NB4 (cell line): ENCODE results near the gene P2RY4.
"Not testable (repeated sequence)": the region's sequence is repeated elsewhere in the genome, so short reads cannot be mapped to it uniquely, and the experiment has no call there.

Experiments
- DNase-seq: peaks from one replicate; pipeline ENCODE4 v3.0.0; 2010; ENCODE audit warnings: low read depth
- H3K4me3 ChIP-seq: one replicate; pipeline ENCODE4 v1.5.1; 2011; ENCODE audit warnings: mild to moderate bottlenecking, low read depth, low read length, moderate library complexity
- CTCF ChIP-seq: IDR thresholded peaks from one replicate; pipeline ENCODE4 v1.5.1; 2012; ENCODE audit warnings: low read depth, low read length
- MAX ChIP-seq: IDR thresholded peaks from 2 replicates; pipeline ENCODE4 v1.6.1; 2011; ENCODE audit warnings: low read depth, low read length
- MYC ChIP-seq: IDR thresholded peaks from 2 replicates; pipeline ENCODE4 v1.6.1; 2011; ENCODE audit warnings: low read depth, low read length
- POLR2A ChIP-seq: IDR thresholded peaks from 2 replicates; pipeline ENCODE4 v1.6.1; 2011; ENCODE audit warnings: mild to moderate bottlenecking; ENCODE audit not compliant: insufficient read length; ENCODE audit errors: extremely low read depth

Gene P2RY4

GRCh38 chrX:70280573-70280972 is 20.6 kb upstream of the P2RY4 start:
- no peak overlapping the region for H3K4me3 ChIP-seq
- no peak for DNase-seq
- TF ChIP-seq MYC: no peak
- TF ChIP-seq MAX: no peak
- TF ChIP-seq POLR2A: no peak
- no peak for TF ChIP-seq CTCF

- no peak for DNase-seq
- no peak for TF ChIP-seq POLR2A
- no peak overlapping the region for H3K4me3 ChIP-seq
Observed at GRCh38 chrX:70279081-70279480, 19.1 kb upstream of the P2RY4 start.

GRCh38 chrX:70274029-70274428 is 14.0 kb upstream of the P2RY4 start:
- not testable (repeated sequence) for DNase-seq, H3K4me3 ChIP-seq

- no peak within 1 kb of the TSS for H3K4me3 ChIP-seq
- TF ChIP-seq MAX (no peak), CTCF (no peak), POLR2A (no peak), MYC (no peak)
- DNase-seq: no peak
Observed at GRCh38 chrX:70268034-70268433, 8.0 kb upstream of the P2RY4 start, which contains the start of gene ARR3. ARR3 (plus strand) TSS chrX:70268334; CDS start chrX:70269386, 1,052 bp downstream.

- peak; percentile 3 for DNase-seq
- TF ChIP-seq CTCF (no peak), MYC (no peak), MAX (no peak), POLR2A (no peak)
- no peak overlapping the region for H3K4me3 ChIP-seq
Observed at GRCh38 chrX:70264784-70265183, 4.8 kb upstream of the P2RY4 start.

- TF ChIP-seq MYC: no peak
- TF ChIP-seq MAX: no peak
- TF ChIP-seq CTCF: peak; percentile 75
- TF ChIP-seq POLR2A: no peak
- DNase-seq: peak; percentile 66
Observed at GRCh38 chrX:70262952-70263567, 3.1 kb upstream of the P2RY4 start.

More at GRCh38 chrX:70262952-70263567, 3.1 kb upstream of the P2RY4 start:
- H3K4me3 ChIP-seq: no peak overlapping the region
